Right forelimb (tissue), 1 donor: ENCODE results near the gene MEI1.
A peak's percentile ranks its signal among the peaks of the same experiment; 100 is the strongest.
"Not testable (repeated sequence)": the region's sequence is repeated elsewhere in the genome, so short reads cannot be mapped to it uniquely, and the experiment has no call there.

Experiments used
- DNase-seq: peaks from one replicate; pipeline ENCODE4 v3.0.0-alpha.2; 2018

MEI1 gene

GRCh38 chr22:41699264-41700107 lies at the start of gene MEI1:
Gene MEI1 (plus strand): TSS chr22:41699503. CDS start chr22:41699539, 36 bp downstream.
- DNase-seq = peak; percentile 85

GRCh38 chr22:41650229-41650628 lies 49.1 kb upstream of the MEI1 start:
- DNase-seq = no peak

DNA sequence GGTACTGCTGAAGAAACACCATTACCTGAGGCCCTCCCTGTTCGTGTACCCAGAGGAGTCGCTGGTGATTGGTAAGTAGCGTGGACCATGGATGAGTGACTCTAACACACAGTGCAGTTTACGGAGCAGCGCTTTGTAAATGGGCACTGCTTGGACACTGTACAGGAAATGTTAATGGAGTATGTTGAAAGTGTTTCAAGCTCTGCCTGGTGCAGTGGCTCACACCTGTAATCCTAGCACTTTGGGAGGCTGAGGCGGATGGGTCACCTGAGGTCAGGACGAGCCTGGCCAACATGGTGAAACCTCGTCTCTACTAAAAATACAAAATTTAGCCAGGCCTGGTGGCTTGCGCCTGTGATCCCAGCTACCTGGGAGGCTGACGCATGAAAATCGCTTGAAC lies 48.5 kb upstream of the MEI1 start:
- no peak for DNase-seq

GRCh38 chr22:41654322-41654721 lies 45.0 kb upstream of the MEI1 start:
- DNase-seq = no peak

- no peak for DNase-seq
These were observed 42.7 kb upstream of the MEI1 start for GRCh38 chr22:41656556-41656955.

GRCh38 chr22:41657709-41658108 lies 41.6 kb upstream of the MEI1 start:
- DNase-seq = no peak

GRCh38 chr22:41658869-41659268 lies 40.4 kb upstream of the MEI1 start:
- DNase-seq = no peak

DNA sequence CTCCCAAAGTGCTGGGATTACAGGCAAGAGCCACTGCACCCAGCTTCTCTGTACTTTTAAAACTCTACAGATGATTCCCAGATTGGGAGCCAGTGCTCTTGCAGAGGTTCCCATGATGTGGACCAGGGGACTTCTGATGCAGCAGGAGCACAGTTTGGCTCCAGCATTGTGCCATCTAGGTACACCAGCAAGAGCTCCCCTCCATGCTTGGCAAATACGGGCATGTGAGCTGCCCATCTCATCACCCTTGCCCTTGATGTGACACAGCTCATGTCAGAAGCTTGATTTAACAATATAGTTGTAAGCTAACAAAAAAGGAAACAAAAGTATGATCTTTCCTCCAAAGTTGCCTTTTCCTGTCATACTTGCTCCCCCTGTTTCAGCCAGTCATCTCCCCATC lies 39.4 kb upstream of the MEI1 start:
- no peak for DNase-seq

- no peak for DNase-seq
These were observed 38.9 kb upstream of the MEI1 start for GRCh38 chr22:41660416-41660815.

GRCh38 chr22:41661088-41661487 lies 38.2 kb upstream of the MEI1 start:
- no peak for DNase-seq

DNA sequence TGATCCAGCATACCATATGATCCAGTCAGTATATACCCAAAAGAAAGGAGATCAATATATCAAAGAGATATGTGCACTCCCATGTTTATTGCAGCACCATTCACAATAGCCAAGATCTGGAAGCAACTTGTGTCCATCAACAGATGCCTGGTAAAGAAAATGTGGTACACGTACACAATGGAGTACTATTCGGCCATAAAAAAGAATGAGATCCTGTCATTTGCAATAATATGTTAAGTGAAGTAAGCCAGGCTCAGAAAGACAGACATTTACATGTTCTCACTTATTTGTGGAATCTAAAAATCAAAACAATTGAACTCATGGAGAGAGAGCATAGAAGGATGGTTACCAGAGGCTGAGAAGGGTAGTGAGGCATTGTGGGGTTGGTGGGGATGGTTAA lies 37.6 kb upstream of the MEI1 start:
- no peak for DNase-seq

DNA sequence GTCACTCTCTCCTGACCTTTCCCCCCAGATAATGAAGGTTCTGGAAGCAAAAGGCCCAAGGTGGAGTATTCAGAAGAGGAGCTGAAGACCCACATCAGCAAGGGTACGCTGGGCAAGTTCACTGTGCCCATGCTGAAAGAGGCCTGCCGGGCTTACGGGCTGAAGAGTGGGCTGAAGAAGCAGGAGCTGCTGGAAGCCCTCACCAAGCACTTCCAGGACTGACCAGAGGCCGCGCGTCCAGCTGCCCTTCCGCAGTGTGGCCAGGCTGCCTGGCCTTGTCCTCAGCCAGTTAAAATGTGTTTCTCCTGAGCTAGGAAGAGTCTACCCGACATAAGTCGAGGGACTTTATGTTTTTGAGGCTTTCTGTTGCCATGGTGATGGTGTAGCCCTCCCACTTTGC lies 35.7 kb upstream of the MEI1 start:
- not testable (repeated sequence) for DNase-seq

- DNase-seq = no peak
These were observed 34.8 kb upstream of the MEI1 start for GRCh38 chr22:41664490-41664889.

DNA sequence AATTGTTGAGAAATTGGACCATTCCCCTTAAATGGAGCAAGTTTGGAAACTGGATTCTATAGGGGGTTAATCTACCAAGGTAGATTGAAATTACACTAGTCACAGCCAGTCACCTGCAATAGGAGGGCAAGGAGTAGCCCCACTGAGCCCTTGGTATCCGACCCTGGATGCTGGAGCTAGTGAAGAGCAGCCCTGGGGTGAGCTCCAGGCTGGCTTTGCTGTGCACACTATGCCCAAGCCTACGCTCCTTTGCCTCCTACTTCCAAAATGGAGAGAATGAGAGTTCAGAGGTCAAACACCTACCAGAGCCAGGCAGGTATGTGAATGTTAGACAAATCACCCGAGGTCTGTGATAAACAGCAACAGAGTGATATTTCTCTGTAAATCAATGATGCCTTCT lies 34.4 kb upstream of the MEI1 start:
- DNase-seq = no peak

DNA sequence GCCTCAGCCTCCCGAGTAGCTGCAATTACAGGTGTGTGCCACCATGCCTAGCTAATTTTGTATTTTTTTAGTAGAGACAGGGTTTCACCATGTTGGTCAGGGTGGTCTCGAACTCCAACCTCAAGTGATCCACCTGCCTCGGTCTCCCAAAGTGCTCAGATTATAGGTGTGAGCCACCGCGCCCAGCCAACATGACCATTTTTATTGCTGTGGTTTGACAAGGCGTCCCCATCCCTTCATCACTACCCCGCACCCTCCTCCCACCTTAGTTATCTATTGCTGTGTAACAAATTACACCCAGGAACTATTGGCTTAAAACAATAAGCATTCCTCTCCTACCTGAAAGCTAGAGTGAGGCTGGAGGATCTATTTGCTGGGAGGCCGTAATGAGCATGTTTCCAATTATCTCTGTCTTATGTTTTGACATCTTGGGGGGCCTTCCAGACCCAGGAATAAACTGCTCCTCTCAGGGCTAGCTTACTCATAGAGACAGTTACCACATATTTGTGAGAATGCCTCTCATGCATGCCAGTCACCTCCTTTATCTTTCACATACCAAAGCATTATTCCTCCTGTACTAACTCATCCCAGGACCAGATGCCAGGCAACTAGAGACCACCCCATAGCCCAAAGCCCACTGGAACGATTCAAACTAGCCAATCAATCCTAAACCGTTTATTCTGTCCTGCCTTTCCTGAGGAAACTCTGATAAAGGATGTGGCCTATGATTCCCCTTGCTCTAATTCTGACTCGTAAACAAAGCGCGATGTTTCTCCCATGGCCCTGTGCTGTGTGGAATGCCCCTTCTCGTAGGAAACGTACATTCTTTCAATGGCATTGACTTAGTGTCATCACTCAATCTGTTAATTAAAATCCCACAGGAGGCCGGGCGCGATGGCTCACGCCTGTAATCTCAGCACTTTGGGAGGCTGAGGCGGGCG lies 30.1 kb upstream of the MEI1 start:
- no peak for DNase-seq

DNA sequence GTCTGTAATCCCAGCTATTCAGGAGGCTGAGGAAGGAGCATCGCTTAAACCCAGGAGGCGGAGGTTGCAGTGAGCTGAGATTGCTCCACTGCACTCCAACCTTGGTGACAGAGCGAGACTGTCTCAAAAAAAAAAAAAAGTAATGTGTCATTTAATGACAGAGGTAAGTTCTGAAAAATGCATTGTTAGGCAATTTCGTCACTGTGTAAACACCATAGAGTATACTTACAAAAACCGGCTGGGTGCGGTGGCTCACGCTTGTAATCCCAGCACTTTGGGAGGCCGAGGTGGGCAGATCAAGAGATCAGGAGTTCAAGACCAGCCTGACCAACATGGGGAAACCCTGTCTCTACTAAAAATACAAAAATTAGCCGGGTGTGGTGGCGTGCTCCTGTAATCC lies 27.2 kb upstream of the MEI1 start:
- not testable (repeated sequence) for DNase-seq

- DNase-seq = no peak
These were observed 26.4 kb upstream of the MEI1 start for GRCh38 chr22:41672780-41673509.

DNA sequence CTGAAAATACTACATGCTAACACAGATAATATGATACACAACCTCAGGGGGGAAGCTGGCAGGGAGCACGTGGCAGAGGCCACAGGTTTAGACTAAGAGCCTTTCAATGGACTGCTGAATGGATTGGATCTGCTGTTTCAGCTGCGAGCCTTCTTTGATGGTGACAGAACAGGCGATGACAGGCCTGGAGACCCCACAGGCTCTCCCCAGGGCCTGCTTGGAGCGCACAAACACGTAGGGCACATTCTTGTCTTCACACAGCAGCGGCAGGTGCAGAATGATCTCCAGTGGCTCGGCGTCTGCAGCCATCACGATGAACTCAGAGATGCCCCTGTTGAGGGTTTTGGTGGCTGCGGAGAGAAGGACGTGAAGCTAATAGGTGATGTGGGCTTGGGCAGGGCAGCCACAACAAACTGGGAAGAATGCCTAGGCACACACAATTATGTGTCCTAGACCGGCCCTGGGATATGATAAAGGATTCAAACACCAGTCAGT lies 24.4 kb upstream of the MEI1 start:
- no peak for DNase-seq

DNA sequence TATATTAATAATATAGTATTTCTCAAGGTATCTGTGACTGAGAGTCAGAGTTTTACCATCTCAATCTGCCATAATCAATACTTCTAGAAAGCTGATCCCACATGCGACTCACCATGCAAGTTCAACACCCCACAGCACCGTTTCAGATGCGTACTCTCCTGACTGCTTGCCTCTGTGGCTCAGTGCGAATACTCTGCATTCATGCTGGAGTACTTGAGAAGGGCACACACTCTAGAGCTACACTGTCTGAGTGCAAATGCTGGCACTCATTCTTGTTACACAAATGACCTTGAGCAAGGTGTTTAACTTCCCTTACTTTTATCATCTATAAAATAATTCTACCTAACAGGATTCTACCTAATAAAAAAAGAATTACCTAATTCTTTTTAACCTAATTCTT lies 23.2 kb upstream of the MEI1 start:
- DNase-seq = no peak

- DNase-seq = no peak
These were observed 17.7 kb upstream of the MEI1 start for GRCh38 chr22:41681616-41682015.

DNA sequence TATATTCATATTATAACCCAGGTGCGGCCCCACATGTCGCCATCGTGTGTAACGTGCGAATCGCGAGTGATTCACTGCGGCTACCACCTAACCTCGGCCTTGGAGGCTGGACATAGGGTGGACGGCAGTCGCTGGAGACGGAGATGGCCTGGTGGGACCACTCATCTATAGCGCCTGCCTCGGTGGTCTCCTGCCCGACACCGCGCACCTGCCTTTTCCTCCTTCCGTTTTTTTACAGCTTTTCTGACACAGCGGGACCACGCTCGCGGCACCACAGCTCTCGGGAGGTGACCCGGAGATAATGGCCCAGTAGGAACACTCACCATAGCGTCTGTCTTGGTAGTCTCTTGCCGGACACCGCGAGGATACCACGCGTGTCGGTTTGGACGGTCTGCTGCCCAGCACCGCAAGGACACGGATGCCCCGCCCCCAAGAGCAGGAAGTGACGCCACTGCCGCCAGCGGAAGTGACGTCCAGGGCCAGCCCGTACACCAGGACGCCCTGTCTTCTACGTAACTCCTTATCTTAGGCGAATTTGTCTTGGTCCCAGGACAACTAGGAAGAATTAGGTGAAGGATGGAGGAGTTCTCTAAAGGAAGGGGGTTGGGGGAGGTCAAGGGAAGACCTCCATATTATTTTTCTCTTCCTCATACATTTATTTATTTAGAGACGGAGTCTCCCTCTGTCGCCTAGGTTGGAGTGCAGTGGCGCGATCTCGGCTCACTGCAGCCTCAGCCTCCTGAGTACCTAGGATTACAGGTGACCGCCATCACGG lies 17.1 kb upstream of the MEI1 start:
- peak; percentile 94 for DNase-seq

- DNase-seq = no peak
These were observed 16.3 kb upstream of the MEI1 start for GRCh38 chr22:41683052-41683451.
